BLaER1 treated with 17β-estradiol and CSF1 and Interleukin-3, amounts not matched to agents 10 nM and 100 nM (cell line): ENCODE measurements around the gene PLCB1.
"Not testable (repeated sequence)": the region's sequence is repeated elsewhere in the genome, so short reads cannot be mapped to it uniquely, and the experiment has no call there.

ENCODE experiments used
- H3K27ac ChIP-seq, 11 experiments: shearing (Covaris generic); formaldehyde crosslinking; 2 replicates each; pipeline ENCODE4 v1.8.1; 2022
- H3K27me3 ChIP-seq, 11 experiments: shearing (Covaris generic); formaldehyde crosslinking; 2 replicates each; pipeline ENCODE4 v1.8.1; 2022
- H3K36me3 ChIP-seq, 11 experiments: shearing (Covaris generic); formaldehyde crosslinking; 2 replicates each; pipeline ENCODE4 v1.8.1; 2022
- H3K4me1 ChIP-seq, 10 experiments: shearing (Covaris generic); formaldehyde crosslinking; 2 replicates each; pipeline ENCODE4 v1.8.1; 2022
- H3K4me2 ChIP-seq, 11 experiments: shearing (Covaris generic); formaldehyde crosslinking; 2 replicates each; pipeline ENCODE4 v1.8.1; 2022
- H3K4me3 ChIP-seq, 10 experiments: shearing (Covaris generic); formaldehyde crosslinking; 2 replicates each; pipeline ENCODE4 v1.8.1; 2022
- H3K9ac ChIP-seq, 11 experiments: shearing (Covaris generic); formaldehyde crosslinking; 2 replicates each; pipeline ENCODE4 v1.8.1; 2022
- H3K9me3 ChIP-seq, 11 experiments: shearing (Covaris generic); formaldehyde crosslinking; replicated peaks in 1 of 11; 2 replicates each; pipeline ENCODE4 v1.8.1; 2022
- H4K20me1 ChIP-seq, 11 experiments: shearing (Covaris generic); formaldehyde crosslinking; 2 replicates each; pipeline ENCODE4 v1.8.1; 2022
- Cebpa-rat ChIP-seq, 11 experiments: shearing (Covaris generic); IDR thresholded peaks; 2 replicates each; pipeline ENCODE4 v1.8.1; 2022

The PLCB1 gene

DNA sequence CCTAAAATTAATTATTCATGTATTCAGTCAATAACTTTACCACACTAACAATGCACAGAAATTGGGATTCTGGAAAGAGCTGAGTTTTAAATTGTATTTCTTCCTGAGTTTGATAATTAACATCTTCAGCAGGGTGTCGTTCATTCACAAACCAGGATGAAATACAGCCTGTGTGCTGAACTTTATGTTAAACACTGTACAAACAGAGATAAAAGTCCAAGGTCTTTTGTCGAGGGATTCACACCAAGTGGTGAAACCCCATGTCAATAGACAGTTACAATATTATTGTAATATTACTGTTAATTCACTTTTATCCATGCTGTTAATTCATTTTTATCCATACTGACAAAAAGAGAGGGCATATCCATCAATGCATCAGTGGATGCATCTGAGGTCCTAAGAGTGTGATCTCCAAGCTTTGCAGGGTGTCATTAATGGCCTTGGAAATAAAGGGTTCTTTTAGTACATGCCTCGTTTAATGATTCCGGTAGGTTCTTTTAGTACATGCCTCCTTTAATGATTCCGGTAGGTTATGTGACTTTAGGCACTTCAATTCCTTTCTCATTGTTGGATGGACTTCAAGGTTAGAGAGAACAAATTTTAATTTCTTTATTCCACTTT is 234.3 kb downstream of the PLCB1 start:
- no peaks in the 10 kb centered on the region for H3K9me3 ChIP-seq
- H3K4me3 ChIP-seq = no peak overlapping the region
- H3K27me3 ChIP-seq = no peaks in the 10 kb centered on the region
- H3K27ac ChIP-seq = no peak overlapping the region
- TF ChIP-seq Cebpa-rat (IDR thresholded peaks at IDR 0.05) = no peak
- peaks cover 0 to 18% (median 0%) of the 10 kb centered on the region in 11 experiments; a peak in 3 of 22 replicates for H4K20me1 ChIP-seq
- no peaks in the 10 kb centered on the region for H3K36me3 ChIP-seq
- no peak overlapping the region for H3K9ac ChIP-seq
- no peak overlapping the region for H3K4me2 ChIP-seq
- peaks cover 4 to 25% (median 18%) of the 10 kb centered on the region in 10 experiments; a peak in 18 of 20 replicates for H3K4me1 ChIP-seq

DNA sequence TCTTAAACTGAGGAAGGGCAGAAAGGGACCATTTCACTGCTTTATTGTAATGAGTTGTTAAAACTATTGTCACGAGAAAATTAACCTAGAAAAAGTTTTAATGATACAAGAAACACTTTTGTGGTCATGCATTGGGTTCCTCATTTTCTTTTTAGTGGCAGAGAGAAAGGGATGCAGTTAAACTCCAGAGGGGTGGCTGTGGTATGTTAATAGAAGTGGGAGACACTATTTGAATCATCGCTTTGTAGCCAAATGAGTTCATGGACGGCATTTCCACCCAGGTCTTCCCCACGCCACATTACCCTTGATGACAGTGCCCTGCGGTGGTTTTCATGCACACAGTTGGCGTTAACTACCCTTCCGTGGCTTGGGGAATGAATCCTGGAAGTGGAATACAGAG is 235.6 kb downstream of the PLCB1 start:
- no peak overlapping the region for H3K4me3 ChIP-seq
- no peak overlapping the region for H3K27ac ChIP-seq
- no peaks in the 10 kb centered on the region for H3K9me3 ChIP-seq
- peaks cover 0 to 18% (median 0%) of the 10 kb centered on the region in 11 experiments; a peak in 3 of 22 replicates for H4K20me1 ChIP-seq
- no peak for TF ChIP-seq Cebpa-rat (IDR thresholded peaks at IDR 0.05)
- H3K9ac ChIP-seq = no peak overlapping the region
- H3K27me3 ChIP-seq = no peaks in the 10 kb centered on the region
- no peaks in the 10 kb centered on the region for H3K36me3 ChIP-seq
- peaks cover 6 to 27% (median 21%) of the 10 kb centered on the region in 10 experiments for H3K4me1 ChIP-seq
- H3K4me2 ChIP-seq = peak overlapping the region; percentile 2 to 58 (median 44); a peak in 19 of 22 replicates

DNA sequence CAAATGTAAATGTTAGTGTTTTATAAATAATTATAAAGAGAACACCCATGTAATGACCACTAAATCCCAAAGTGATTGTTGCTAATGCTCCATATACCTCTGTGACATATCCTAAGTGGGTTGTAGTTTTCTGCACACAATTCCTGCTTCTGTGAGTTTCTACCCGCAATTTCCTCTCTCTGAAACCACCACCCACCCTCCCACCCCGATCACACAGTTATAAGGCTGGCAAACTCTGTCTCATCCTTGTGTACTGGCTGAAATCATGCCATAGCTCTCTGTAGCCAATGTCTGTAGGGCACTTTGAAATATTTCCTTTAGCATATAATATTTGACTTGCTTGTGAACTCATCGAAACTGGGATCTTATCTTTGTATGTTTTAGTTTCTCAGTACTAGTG is 236.6 kb downstream of the PLCB1 start:
- Histone ChIP-seq H3K9ac (no peak overlapping the region), H3K36me3 (no peaks in the 10 kb centered on the region), H4K20me1 (peaks cover 0 to 18% (median 0%) of the 10 kb centered on the region in 11 experiments; a peak in 3 of 22 replicates), H3K9me3 (no peaks in the 10 kb centered on the region), H3K4me1 (peaks cover 10 to 29% (median 24%) of the 10 kb centered on the region in 10 experiments), H3K4me3 (no peak overlapping the region), H3K4me2 (peak overlapping the region in 8 of 11 experiments; percentile 26 to 55 (median 40); a peak in 16 of 22 replicates), H3K27ac (no peak overlapping the region), H3K27me3 (no peaks in the 10 kb centered on the region)
- TF ChIP-seq Cebpa-rat (IDR thresholded peaks at IDR 0.05) = no peak

DNA sequence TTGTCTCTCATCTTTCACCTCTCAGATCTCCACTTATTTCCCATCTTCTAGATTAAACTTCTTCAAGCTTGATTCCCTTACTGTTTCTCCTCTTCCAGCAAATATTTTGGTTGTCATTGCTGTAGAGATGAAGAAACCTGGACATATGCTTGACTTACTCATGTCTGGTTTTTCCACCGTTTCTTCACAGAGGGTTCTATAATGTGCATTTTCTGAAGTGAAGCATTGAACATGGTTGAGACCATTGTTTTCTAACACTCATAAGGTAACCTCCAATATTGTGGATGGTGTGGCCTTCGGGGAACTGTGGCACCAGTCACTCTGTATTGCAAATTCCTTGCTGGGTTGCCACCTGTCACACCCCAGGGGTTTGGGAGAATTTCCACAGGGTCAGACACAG is 237.2 kb downstream of the PLCB1 start:
- H3K4me2 ChIP-seq = peak overlapping the region in 7 of 11 experiments; percentile 26 to 54 (median 40); a peak in 10 of 22 replicates
- H3K9me3 ChIP-seq = no peaks in the 10 kb centered on the region
- no peaks in the 10 kb centered on the region for H3K27me3 ChIP-seq
- TF ChIP-seq Cebpa-rat (IDR thresholded peaks at IDR 0.05) = no peak
- H3K4me3 ChIP-seq = no peak overlapping the region
- H3K36me3 ChIP-seq = no peaks in the 10 kb centered on the region
- no peak overlapping the region for H3K27ac ChIP-seq
- H4K20me1 ChIP-seq = peaks cover 0 to 18% (median 0%) of the 10 kb centered on the region in 11 experiments; a peak in 3 of 22 replicates
- H3K4me1 ChIP-seq = peaks cover 10 to 29% (median 24%) of the 10 kb centered on the region in 10 experiments
- H3K9ac ChIP-seq = no peak overlapping the region

DNA sequence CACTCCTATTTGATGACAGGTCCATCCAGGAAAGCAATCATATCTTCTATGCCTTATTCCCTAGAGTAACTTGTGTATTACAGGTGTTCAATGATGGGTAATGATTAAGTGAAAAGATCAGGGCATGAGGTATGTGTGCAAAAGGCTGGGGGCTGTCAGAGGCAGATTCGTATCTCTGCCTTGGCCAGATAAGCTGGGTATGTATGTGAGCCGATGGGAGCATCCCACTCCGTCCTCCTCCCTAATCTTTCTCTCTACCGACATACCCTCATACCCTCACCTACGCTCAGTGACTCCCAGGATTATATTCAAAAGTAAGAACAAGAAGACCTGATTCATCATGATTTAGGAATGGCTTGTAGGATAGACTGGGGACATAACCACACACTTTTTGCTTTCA is 238.7 kb downstream of the PLCB1 start:
- Histone ChIP-seq H4K20me1 (peaks cover 0 to 18% (median 0%) of the 10 kb centered on the region in 11 experiments; a peak in 3 of 22 replicates), H3K36me3 (no peaks in the 10 kb centered on the region), H3K9me3 (no peaks in the 10 kb centered on the region), H3K27ac (no peak overlapping the region), H3K4me3 (no peak overlapping the region), H3K27me3 (no peaks in the 10 kb centered on the region), H3K4me2 (no peak overlapping the region), H3K9ac (no peak overlapping the region), H3K4me1 (peaks cover 10 to 29% (median 24%) of the 10 kb centered on the region in 10 experiments)
- TF ChIP-seq Cebpa-rat (IDR thresholded peaks at IDR 0.05) = no peak

DNA sequence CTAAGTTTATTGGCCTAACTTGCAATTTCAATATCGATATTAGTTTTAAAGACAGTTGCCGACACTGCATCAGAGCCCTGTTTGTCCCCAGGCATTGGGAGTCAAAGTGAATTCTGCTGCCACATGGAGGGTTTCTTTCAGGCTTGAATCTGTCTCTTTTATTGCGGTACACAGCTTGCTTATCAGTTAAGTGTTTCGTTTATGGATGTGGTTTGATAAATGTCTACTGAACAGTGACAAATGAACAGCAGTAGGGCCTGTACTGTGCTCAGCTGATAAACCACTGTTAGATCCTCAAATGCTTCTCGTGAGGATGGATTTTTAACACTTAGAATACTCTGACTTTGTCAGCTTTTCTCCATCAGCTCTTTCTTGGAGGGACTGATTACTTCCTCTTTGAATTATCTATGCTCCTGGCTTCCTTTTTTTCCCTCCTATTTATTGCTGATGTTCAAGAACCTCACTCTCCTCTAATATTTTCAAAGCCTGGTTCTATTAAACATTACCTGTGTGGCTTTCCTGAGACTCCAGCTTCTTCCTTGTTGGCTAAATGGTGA is 240.8 kb downstream of the PLCB1 start:
- Histone ChIP-seq H3K9me3 (no peaks in the 10 kb centered on the region), H3K4me1 (peaks cover 10 to 22% (median 19%) of the 10 kb centered on the region in 10 experiments), H3K36me3 (no peaks in the 10 kb centered on the region), H3K27ac (no peak overlapping the region), H4K20me1 (peaks cover 0 to 14% (median 0%) of the 10 kb centered on the region in 11 experiments; a peak in 2 of 22 replicates), H3K4me3 (no peak overlapping the region), H3K9ac (no peak overlapping the region), H3K27me3 (no peaks in the 10 kb centered on the region), H3K4me2 (peak overlapping the region in 10 of 11 experiments; percentile 4 to 53 (median 32); a peak in 11 of 22 replicates)
- no peak for TF ChIP-seq Cebpa-rat (IDR thresholded peaks at IDR 0.05)

DNA sequence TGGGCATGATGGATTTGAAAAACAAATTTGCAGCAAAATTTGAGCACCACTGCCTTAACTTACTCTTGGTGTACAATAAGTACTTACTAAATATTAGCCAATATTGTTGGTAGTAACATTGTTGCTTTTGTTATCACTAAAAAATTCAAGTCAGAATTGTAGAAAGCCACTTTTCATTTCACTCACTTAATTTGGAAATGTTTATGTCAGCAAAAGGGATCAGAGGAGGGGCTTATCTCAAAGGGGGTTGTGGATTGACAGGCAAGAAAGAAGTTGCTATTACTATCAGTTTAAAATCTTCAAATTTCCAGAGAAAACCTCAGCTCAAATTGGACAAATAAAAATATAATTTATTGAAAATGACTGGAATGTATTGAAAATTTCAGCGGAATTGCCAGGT is 241.5 kb downstream of the PLCB1 start:
- Histone ChIP-seq H3K4me1 (peaks cover 8 to 16% (median 13%) of the 10 kb centered on the region in 10 experiments; a peak in 18 of 20 replicates), H3K27ac (no peak overlapping the region), H3K36me3 (no peaks in the 10 kb centered on the region), H3K4me3 (no peak overlapping the region), H3K4me2 (no peak overlapping the region; a peak in 2 of 22 replicates), H3K9ac (no peak overlapping the region), H4K20me1 (peaks cover 0 to 10% (median 0%) of the 10 kb centered on the region in 11 experiments; a peak in 1 of 22 replicates), H3K27me3 (no peaks in the 10 kb centered on the region), H3K9me3 (no peaks in the 10 kb centered on the region)
- no peak for TF ChIP-seq Cebpa-rat (IDR thresholded peaks at IDR 0.05)

DNA sequence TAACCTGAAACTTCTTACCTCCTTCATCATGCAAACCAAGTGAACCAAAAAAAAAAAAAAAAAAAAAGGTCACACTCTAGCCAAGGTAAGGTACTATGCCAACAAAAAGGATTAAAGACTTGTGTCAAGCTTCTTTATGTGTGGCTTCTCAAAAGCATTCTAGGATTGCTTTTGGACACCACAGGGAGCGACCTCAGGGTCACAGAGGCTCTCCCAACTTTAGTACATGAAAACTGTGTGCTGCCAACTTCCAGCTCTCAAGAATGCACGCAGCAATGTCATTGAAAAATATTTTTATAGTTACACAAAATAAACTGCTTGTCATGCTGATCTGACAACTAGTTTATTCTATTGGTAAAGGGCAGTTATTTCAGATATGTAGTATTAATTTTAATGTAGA is 243.8 kb downstream of the PLCB1 start:
- Histone ChIP-seq H3K4me2 (no peak overlapping the region), H3K4me3 (no peak overlapping the region), H3K27ac (no peak overlapping the region), H3K9ac (no peak overlapping the region), H3K36me3 (no peaks in the 10 kb centered on the region), H3K4me1 (peaks cover 4 to 14% (median 7%) of the 10 kb centered on the region in 10 experiments; a peak in 15 of 20 replicates), H3K9me3 (peaks cover 0 to 20% (median 3%) of the 10 kb centered on the region in 11 experiments; a peak in 8 of 22 replicates), H4K20me1 (no peaks in the 10 kb centered on the region), H3K27me3 (no peaks in the 10 kb centered on the region)
- no peak for TF ChIP-seq Cebpa-rat (IDR thresholded peaks at IDR 0.05)

DNA sequence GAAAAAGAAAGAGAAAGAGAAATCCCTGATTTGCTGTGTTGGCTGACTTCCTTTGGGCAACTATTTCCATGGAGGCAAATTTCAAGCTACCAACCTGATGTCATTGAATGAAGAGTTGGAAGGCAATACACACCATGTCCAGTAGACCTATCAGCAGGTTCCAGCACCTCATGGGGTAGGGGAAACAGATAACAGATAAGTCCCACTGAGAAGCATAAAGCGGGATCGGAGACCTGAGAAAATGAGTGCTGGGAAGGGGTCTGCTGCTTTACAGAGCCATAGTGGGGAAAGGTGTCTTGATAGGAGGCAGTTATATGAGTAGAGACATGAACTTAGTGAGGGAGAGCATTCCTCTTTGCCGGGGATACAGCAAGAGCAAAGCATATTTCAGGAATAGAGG is 244.9 kb downstream of the PLCB1 start:
- Histone ChIP-seq H3K27me3 (no peaks in the 10 kb centered on the region), H3K4me1 (peaks cover 4 to 14% (median 7%) of the 10 kb centered on the region in 10 experiments; a peak in 15 of 20 replicates), H3K4me2 (no peak overlapping the region), H3K9me3 (peaks cover 0 to 30% (median 11%) of the 10 kb centered on the region in 11 experiments; a peak in 12 of 22 replicates), H3K27ac (no peak overlapping the region), H3K4me3 (no peak overlapping the region), H3K9ac (no peak overlapping the region), H4K20me1 (no peaks in the 10 kb centered on the region), H3K36me3 (no peaks in the 10 kb centered on the region)
- TF ChIP-seq Cebpa-rat (IDR thresholded peaks at IDR 0.05) = no peak

DNA sequence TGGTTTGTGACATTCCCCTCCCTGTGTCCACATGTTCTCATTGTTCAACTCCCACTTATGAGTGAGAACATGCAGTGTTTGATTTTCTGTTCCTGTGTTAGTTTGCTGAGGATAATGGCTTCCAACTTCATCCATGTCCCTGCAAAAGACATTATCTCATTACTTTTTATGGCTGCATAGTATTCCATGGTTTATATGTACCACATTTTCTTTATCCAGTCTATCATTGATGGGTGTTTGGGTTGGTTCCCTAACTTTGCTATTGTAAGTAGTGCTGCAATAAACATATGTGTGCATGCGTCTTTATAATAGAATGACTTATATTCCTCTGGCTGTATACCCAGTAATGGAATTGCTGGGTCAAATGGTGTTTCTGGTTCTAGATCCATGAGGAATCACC is 247.1 kb downstream of the PLCB1 start:
- not testable (repeated sequence) for H3K4me2 ChIP-seq, H3K27me3 ChIP-seq, H4K20me1 ChIP-seq, H3K4me3 ChIP-seq, H3K9ac ChIP-seq, H3K4me1 ChIP-seq, H3K27ac ChIP-seq, H3K36me3 ChIP-seq
- H3K9me3 ChIP-seq = peaks cover 5 to 52% (median 33%) of the 10 kb centered on the region in 11 experiments; a peak in 17 of 22 replicates
